Activated T-cell treated with anti-CD3 and anti-CD28 coated beads for 48 hours (primary cell): ENCODE data around the gene COL4A3.
"Not testable (repeated sequence)": the region's sequence is repeated elsewhere in the genome, so short reads cannot be mapped to it uniquely, and the experiment has no call there.

Experiments
- DNase-seq: peaks from one replicate; pipeline ENCODE4 v3.0.0-alpha.2; 2020; ENCODE audit warnings: low read depth

COL4A3 gene

DNA sequence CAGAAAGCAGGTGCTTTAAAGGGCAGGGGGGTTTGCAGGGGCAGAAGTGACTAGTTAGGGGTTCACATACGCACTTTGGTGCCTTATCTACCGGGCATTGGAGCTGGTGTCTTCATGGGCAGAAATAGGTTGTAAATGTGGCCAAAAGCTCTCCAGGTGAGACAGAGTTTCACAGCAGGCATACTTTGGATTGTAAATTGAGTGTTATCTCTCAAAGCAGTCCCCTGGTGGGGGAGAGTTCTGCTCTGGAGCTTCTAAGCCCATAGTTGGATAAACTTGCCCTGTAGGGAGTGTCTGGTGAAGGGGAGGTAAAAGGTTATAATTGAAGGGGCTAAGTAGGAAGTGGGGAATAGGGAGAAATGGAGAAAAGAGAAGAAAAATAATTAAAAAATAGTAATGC is 43.1 kb downstream of the COL4A3 start:
- no peak for DNase-seq

DNA sequence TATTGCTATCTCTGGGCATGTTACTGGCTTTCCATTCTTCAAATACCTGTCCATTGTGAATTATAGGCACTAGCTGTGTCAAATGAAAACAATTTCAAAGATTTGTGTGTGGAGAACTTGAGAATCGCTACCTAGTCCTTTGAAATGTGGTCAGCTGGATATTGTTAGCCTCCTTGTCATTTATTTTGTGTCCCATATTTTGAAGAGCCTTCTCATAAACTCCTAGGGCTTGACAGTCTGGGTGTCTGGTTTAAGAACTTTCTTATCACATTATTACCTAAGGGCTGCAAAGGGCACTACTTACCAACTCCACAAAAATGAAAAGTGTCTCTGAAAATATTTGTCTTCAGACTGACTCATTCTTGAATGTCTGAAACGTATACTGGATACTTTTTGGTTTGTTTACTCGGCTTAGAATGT is 50.2 kb downstream of the COL4A3 start:
- no peak for DNase-seq

DNA sequence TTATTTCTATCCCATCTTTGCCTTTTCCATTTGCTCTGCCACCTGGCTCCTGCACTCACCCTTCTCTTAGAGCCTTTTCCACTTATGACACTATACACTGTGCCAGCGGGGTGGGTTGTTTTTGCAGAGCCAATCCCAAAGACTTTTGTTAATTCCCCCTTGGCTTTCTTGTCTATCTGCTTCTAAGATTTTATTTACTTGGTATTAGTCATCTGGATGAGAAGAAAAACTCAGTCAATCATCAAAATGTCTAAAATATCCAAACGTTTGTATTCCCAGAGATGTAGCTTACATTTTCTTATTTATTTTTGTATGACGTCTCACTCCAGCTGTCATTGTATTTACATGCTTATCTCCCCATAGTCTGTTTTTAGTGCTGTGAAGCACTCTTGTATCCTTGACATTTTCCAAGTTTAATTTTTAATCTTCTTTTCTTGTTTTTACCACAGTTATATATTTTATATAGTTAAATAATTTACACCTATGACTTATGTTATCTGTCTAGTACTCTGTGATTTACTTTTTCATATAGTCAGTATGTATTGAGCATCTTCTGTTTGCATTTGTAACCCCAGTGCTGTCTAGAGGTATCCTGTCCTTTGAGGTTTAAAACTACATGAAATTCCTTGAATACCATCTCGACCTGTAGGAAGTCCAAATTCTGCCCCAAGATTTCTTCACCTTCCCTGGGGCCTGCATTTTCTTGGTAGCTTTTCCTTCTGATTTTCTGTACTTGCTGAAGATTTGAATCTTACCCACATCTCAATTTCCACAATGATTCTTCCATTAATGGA is 55.1 kb downstream of the COL4A3 start:
- no peak for DNase-seq

DNA sequence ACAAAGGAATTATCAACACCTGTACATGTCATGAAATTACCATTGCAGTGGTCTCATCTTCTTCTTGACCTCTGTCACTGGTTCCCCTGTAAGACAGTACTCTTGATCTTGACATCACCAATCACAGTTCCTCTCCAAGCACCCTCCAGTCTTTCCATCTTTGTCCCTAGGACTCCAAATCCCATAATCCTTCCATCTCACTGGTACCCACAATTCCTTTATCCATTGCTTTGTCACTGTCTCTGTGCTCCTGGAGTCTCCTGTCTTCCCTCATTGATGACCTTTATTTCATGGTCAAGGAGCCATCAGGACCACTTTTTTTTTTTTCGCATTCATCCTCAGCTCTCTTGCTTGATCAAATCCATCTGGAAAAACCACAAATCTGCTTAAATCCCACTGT is 56.7 kb downstream of the COL4A3 start:
- DNase-seq: no peak

DNA sequence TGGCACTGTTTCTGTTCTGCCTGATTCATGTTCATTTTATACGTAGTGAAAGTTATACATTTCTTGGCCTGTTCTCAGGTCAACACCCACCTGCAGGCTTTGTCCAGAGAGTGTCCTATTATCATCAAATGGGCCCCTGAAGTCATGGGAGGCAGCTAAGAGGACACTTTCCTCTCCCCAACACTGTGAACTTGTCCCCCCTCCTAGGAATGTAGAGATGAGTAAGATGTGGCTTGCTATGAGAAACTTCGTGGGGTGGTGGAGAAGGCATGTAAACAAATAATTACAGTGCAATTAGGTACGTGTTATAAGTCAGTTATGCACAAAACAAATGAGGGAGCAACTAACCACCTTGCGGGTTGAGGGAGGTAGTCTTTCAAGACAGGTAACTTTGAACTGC is 57.9 kb downstream of the COL4A3 start:
- DNase-seq: no peak

DNA sequence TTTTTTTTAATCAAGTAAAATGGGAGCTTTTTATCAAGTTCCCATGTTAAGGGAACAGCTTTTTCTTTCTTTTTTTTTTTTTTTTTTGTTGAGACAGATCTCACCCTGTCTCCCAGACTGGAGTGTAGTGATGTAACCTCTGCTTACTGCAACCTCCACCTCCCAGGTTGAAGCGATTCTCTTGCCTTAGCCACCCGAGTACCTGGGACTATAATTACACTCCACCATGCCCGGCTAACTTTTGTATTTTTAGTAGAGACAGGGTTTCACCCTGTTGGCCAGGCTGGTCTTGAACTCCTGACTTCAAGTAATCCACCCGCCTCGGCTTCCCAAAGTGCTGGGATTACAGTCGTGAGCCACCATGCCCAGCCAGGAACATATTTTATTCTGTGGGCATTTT is 61.2 kb downstream of the COL4A3 start:
- DNase-seq: not testable (repeated sequence)

DNA sequence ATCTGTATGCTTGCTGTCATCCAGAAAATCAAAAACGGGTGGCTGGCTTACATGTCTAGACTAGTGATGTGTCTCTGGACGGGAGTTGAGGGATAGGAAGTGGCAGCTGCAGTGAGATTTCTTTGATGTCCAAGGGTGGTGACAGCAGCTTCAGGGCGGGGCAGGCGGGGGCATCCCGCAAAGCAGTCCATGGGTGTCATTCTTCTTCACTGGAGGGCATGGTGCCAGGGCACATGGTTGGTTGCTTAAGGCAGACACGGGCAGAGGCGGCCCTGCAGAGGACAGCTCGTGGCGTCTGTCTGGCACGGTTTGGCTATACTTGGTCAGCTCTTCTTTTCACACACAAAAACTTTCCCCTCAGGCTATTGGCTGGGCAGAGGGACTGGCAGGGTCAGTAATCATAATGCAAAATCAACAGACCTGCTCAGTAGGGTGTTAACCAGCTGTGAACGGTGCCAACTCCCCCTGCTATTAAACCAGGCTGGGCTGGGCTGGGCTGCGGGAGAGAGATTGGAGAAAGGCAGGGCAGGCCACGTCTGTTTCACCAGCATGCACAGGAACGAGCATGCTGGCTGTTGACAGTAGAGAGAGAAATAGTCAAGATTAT is 63.7 kb downstream of the COL4A3 start:
- DNase-seq: no peak

DNA sequence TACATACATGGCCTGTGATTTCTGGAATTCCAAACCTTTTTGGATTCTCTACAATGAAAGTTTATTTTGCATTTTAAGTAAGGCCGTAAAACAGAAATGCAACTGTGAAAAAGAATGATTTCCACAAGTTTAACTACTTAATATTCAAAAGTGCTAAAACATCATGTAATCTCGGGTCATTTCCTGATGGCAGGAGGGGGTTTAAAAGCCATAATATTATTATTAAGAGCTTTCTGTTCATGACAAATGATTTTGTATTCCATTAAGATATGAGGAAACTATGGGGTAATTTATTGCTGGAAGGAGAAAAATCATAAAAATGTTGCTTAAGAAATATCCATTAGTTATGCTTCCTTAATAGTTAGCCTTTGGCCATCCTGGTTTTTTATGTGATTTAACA is 65.7 kb downstream of the COL4A3 start:
- no peak for DNase-seq

DNA sequence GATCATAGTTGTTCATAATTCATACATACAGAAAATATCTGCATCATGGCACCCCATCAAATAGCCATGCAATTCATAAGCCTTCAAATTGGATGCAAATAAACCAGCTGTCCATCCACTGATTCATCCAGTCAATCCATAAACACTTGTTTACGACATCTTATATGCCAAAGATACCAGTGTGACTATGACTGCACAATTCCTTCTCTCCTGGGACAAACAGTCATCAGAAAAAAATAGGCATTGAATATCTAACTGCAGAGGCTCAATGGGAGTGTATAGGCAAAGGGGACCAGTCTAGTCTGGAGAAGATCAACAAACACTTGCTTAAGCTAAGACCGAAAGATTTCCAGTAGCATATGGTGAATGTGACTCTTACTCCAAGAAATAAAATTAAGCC is 70.0 kb downstream of the COL4A3 start:
- no peak for DNase-seq

DNA sequence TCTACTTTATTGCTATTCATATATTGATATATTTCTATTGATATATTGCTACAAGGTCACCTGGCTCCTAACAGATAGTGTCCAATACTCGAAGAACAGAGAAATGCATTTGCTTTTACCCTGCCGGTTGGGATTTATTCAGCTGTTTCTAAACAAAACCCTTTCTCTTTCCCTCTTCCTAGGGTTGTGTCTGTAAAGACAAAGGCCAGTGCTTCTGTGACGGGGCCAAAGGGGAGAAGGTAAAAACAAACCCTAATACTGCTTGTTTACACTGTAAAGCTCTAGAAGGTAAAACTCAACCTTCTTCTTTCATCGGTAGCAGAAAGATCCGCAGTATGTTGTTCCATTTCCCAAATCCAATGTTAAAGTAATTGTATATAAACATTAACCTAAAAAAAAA is 73.4 kb downstream of the COL4A3 start:
- DNase-seq: no peak

DNA sequence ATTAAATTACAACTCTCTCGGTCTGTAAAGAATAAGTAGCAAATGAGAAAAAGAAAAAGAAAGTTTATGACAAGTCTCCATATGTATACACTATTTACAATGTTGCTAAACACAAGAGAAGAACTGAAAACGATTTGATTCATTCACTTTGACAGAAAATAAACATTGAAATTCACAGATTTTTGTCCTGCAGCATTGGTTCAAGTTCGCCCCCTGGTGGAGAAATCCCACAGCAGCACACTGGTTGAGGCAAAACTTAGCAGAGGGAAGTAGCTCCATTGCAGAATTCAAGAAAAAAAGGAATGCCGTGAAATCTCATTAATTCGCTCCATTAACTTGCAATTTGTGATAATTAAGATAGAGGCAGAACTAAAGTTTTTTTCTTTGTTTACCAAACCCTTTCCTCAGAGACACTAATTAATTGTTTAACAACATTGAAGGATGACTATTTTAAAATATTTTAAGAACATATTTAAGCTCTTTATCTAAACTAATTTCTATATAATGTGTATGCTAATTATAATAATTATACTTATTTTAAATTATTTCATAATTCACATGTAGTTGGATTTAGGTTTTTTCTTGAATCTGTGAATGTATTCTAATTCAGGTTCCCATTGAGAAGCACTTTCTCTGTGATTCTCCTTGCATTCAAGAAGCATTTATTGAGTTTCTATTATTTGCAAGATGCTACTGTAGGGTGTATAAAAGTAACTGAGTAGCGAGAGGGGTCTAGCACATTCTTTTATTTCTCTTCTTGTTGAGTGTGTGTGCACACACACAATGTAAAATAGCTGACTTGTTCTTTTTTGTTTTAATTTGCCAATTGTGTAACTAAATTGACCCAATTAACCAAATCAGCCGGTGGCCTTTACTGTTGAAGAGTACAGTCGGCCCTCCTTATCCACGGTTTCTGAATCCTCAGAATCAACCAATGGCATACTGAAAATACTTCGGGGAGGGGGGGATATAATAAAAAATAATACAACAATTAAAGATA is 74.1 kb downstream of the COL4A3 start:
- DNase-seq: peak; percentile 47

DNA sequence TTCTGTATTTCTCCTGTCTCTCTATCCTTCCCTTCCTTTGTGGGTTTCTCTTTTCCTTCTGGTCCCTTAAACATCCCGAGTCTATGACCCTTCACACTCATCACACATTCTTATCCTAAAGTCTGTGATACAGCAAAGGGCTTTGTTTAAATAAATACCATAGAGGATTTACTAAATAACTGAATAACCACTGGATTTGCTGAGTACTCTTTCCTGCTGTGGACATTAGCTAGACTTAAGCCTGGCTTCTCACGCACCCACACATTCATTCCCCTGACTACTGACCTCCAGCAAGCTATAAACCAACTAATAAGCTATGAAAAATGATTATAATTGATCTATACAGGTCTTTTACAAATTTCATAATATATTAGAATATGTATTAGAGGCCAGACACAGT is 76.6 kb downstream of the COL4A3 start:
- no peak for DNase-seq

DNA sequence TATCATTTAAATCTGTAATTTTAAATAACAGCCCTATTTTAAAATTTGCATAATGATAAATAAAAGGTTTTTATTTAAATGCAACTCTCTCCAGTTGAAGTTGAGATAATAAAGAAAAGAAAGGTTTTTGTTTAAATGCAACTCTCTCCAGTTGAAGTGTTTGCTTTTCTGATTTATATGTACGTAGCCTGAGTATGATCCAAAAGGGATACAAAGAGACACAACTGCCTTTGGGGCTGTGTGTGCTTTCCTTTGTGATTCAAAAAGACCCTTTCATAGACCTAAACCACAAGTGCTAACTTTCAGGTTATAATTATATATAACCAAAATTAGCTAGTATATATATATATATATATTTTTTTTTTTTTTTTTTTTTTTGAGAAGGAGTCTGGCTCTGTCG is 84.5 kb downstream of the COL4A3 start:
- DNase-seq: no peak

DNA sequence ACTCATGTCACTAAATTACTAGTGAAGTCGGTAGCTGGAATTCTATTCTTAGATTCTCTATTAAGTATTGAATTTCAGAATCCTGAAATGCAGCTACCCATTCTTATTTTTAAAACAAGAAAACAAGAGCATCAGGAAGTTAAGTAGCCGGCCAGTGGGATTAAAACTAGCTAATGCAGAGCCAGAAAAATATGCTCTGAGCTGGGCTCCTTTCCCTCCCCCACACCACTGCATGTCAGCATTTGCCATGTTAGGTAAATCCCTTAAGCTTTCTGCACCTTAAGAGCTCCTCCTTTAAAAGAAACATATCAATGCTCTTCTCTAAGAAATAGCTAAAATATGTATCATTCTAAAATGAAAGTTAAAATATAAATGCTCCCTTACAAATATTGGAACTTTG is 88.4 kb downstream of the COL4A3 start:
- DNase-seq: no peak

DNA sequence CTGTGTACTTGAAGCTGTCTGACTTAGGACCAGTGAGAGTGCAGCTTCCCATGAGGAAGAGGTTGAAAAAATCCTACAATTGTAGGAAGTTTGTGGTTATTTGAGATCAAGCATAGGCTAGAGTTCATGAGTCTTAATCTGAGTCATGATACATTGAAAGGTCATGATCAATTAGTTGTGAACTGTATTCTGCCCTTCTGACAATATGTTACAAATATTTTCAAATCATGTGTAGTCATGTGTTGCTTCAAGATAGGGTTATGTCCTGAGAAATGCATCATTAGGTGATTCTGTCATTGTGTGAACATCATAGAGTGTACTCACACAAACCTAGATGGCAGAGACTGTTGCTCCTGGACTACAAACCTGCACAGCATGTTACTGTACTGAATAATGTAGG is 92.2 kb downstream of the COL4A3 start:
- DNase-seq: no peak

DNA sequence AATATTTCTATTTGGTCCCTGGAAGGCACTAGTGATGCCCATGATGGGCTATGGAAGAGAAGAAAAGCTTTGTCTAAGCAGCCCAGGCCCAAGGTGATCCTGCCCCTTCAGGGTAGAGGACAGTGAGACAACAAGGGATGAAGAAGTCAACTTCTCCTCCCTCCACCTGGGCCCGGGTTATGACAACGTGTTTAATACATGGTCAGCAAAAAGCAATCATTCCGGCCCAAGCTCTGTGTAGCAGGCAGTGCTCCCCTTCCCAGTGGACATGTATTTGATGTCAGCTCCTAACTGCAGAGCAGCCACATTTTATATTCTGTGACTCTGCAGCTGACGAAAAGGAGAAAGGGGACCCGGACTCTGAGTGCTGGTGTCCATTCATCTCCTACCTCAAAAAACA is 93.4 kb downstream of the COL4A3 start:
- no peak for DNase-seq

DNA sequence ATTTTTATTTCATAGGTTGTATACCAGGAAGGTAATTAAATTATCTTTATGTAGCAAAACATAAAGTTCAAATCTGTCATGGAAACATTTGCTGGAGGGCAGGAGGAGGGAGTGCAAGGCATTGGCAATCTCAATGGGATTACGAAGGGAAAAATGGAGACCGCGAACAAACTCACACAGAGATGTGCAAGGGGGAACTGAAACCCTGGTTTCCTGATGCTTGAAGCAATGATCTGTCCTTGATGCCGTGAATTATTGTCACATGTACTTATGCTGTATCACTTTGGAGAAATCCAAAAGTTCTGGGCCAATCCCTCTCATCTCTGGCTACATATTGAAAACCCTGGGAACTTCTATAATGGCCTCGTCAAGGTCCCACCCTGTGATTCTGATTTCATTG is 95.6 kb downstream of the COL4A3 start:
- no peak for DNase-seq

DNA sequence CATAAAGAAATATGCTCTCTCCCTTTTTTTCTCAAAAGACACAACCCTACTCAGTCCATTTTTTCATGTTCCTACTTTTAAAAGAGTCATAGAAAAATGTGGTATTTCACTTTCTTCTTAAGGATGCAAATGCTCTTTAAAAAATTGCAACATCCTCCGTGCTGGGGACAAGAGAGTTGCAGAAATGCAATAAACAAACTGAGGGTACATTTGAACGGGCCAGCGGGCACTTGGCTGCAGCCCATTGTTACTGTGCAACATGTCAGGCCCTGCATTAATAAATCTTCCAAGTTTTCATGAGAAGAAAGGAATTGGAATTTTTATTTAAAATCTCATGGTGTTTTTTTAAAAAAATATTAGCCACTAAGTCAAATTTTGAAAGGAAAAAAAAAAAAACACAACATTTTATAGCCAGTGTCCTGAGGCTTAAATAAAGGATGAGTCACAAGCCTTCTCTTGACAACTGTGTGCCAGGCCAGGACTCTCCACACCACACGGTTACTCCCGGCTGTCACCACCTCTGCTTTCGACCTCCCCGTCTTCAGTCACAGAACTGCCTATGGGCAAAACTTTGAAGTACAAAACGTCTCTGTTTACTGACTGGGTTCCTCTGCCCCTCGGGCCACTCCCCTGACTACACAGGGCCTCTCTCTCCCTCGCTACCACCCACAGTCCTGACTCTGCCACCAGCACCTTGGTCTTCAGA is 103.1 kb downstream of the COL4A3 start:
- DNase-seq: no peak

DNA sequence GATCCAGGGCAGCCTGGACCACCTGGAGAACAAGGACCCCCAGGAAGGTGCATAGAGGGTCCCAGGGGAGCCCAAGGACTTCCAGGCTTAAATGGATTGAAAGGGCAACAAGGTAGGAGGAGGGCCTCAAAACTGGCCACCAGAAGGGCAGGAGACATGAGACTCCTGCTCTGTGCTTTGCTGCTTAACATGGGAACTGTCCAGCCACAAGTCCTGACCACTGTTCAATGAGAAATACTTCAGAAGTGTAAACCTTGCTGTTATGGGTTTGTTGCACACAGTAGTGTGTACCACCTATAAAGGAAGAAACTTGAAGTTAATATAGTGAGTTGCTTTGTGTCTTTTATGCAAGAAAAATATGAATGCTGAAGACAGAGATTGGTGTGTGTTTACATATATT is 116.5 kb downstream of the COL4A3 start:
- DNase-seq: no peak

DNA sequence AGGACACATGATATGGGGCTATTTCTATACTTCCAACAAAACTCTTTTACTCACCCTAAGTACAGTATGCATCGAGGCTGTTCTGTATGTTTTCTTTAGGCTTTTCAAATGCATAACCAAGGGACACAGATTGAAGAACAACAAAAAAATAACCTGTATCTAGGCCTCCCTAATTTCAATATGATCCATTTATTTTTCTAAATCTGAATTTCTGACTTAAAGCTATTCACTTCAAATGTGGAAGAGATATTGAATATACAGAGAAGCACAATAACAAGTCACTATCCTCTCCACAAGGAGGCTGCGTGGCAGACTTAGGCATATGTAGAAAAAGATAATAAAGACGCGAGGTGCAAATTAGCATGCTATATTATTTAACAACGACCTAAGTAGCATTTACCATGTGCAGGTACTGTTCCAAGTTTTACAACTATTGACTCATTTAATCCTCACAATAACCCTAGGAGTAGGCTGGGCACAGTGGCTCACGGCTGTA is 121.4 kb downstream of the COL4A3 start:
- DNase-seq: no peak

DNA sequence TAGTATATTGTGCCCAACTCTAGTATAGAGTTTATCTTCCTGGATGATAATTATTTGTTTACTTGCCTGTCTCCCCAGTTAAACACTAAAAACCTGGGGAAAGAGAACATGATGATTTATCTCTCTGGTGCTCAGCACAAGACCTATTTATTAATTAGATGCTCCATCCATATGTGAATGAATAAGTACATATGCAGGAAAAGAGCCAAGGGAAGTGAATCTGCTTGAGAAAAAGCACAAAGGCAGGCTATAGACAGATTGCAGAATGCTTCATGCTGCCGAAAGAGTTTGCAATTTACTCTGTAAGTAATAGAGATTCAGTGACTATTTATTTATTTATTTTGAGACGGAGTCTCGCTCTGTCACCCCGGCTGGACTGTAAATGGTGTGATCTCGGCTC is 123.3 kb downstream of the COL4A3 start:
- no peak for DNase-seq

DNA sequence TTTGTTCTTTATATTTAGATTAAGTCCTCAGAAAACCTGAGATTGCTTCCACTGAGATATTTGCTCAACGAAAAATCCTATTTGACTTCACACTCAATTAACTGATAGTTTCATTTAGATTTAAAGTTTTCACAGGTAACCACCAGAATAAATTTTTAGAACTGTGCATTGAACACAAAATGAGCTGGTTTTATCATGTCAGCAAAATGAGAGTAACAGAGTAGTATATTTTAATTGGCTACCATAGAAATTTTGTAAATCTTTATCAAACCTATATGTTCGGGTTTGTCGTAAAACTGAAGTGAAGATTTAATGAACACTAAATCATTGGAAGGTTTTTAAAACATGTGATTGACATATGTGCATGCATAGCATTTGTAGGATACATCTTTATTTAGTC is 127.9 kb downstream of the COL4A3 start:
- DNase-seq: no peak
